Frontal cortex (tissue), 4 donors: ENCODE measurements around the gene BMPR1A. TPM values are rescaled to one million over a fixed set of nuclear protein-coding genes. Genes with fewer than 3 reads are reported as not detected.

Experiments
- DNase-seq, 2 donors: peaks; one replicate each; pipeline ENCODE4 v3.0.0; 2012; ENCODE audit warnings: low spot score in 2 of 2
- FAIRE-seq: peaks from 2 replicates; lab custom pipeline; 2012; peaks lifted over from hg19 to GRCh38; lab: Jason Lieb, UNC
- total RNA-seq: library from RNA; depleted of rRNA; stranded (reverse); fragments of >200 nt; gene quantifications from one replicate; pipeline ENCODE4 v1.2.3, GENCODE V29; 2014
- donor health status: control.
- donor health status: control.
- donor health status: control.

Gene BMPR1A
- total RNA-seq, 1 donor from 2014 or later: 46.5 TPM

GRCh38 chr10:86960003-86960862, 203.8 kb downstream of the BMPR1A start:
- no peak for DNase-seq
- no peak for FAIRE-seq

DNA sequence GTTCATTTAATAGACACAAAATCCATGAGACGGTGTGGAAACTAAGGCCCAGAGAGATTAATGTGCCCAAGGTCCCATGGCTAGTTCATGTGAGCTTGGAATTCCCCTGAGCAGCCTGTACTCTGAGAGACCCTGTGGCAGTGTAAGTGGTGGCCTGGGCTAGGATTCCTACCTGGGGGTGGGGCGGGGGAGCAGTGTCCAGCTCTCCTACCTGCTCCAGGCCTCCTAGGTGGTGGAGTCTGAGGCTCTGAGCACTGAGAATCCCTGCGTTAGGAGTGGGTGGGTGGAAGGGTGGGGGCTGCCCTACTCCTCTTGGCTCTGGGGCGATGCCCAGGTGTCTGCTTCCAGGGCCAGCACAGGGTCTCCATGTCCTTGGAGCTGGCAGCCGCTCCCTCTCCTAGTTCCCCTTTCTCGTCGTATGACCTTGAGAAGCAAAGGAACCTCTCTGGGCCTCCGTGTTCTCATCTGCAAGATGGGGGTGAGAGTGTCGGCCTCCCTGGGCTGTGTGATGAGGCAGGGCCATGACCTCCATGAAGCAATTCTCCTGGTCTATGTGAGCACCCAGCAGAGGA, 204.5 kb downstream of the BMPR1A start:
- no peak for DNase-seq
- FAIRE-seq: no peak

GRCh38 chr10:86961481-86962091, 205.2 kb downstream of the BMPR1A start:
- FAIRE-seq (no peak), DNase-seq (no peak)

GRCh38 chr10:86962136-86962980, 205.9 kb downstream of the BMPR1A start:
- DNase-seq (no peak), FAIRE-seq (no peak)

- no peak for FAIRE-seq
Measured at GRCh38 chr10:86962981-86963310, 206.5 kb downstream of the BMPR1A start.

GRCh38 chr10:86963341-86963919, 207.0 kb downstream of the BMPR1A start:
- DNase-seq (no peak), FAIRE-seq (no peak)

More at GRCh38 chr10:86962981-86963310, 206.5 kb downstream of the BMPR1A start:
- no peak for DNase-seq

- FAIRE-seq (no peak), DNase-seq (no peak)
Measured at GRCh38 chr10:86964061-86964846, 207.8 kb downstream of the BMPR1A start.

- no peak for FAIRE-seq
Measured at GRCh38 chr10:86964847-86965190, 208.4 kb downstream of the BMPR1A start.

GRCh38 chr10:86965986-86966654, 209.7 kb downstream of the BMPR1A start:
- DNase-seq (no peak), FAIRE-seq (no peak)

More at GRCh38 chr10:86964847-86965190, 208.4 kb downstream of the BMPR1A start:
- DNase-seq: no peak

DNA sequence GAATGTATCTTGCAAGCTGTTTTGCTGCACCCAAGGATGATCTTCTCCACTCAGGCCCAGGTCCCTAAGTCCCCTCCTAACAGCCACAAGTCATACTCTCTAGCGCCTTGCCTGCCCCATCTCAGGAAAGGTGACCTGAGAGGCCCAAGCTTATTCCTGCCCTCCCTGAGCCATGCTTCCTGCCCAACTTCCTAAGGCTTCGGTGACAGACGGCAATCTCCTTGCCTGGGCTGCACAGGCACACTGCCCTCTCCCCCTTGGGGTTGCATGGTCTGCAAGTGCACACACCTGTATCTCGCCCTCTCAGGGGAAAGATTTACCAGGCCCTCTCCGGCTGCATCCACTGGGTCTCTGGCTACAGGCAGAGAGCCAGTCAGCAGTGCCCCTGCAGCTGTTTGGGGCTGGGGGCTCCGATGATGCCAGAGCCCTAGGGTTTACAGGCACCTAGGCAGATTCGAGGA, 211.1 kb downstream of the BMPR1A start:
- FAIRE-seq: no peak
- DNase-seq: peak in 1 of 2 donors; percentile 12

DNA sequence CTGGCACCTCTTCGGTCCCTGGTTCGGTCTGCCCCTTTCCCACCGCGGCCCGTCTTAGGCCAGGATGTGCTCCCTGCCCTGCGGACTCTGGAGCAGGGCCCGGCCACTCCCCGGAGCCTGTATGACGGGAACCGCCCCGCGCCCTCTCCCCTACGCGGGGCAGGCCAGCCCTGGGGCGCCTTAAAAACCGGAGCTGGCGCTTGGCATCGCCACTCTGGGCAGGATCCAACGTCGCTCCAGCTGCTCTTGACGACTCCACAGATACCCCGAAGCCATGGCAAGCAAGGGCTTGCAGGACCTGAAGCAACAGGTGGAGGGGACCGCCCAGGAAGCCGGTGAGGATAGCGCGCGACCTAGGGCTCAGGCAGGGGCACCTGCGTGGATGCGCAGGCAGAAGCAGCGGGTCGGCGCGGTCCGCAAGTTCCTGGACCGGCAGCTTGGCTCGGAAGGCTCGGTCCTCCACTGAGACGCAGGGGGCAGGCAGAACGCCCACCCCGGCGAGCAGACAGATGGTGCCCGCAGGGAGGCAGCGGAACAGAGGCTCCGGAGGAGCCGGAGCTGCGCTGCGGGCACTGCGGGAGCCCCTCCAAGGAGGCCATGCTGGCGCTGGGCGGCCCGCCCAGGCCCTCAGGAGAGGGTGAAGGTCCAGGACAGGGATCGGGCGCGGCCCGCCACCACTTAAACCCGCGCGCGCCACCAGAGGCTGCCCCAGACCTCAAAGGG, 212.0 kb downstream of the BMPR1A start, which contains the start of gene ADIRF:
Gene ADIRF (plus strand): TSS at position 212 of the 723 bp plus-strand sequence. CDS start 63 bp downstream, at position 275.
- no peak for DNase-seq

DNA sequence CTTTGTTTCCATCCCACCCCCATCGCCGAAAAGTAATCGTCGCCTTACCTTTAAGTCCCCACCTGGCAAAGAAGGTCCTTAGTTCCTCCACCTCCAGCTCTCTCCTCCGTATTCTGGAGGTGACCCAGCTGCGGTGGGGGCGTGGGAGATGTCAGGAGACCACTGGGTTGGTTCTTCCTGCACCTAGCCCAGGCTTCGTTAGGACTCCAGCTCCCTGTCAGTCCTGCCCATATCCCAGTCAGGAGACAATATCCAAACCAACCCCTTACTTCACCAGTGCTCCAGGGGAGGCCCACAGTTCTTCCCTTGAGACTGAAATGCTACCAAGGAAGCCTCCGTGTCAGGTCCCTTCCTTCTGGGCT, 212.6 kb downstream of the BMPR1A start:
- FAIRE-seq: no peak
- DNase-seq: no peak

More for the DNA sequence above, 212.0 kb downstream of the BMPR1A start, which contains the start of gene ADIRF:
- FAIRE-seq: no peak

GRCh38 chr10:86969421-86970041, 213.1 kb downstream of the BMPR1A start:
- DNase-seq: no peak
- no peak for FAIRE-seq

GRCh38 chr10:86970162-86970981, 214.0 kb downstream of the BMPR1A start:
- FAIRE-seq (no peak), DNase-seq (no peak)

DNA sequence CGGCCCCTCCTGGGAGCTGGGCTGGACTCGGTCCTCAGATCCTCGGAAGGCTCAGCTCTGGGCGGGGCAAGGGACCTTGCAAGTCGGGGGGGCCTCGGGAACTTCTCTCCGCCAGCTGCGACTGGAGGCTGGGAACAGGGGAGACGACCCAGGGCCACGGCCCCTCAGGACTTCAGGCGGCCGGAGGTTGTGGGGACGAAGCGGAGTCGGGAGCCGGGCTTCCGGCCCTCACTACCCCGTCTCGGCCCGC, 214.5 kb downstream of the BMPR1A start:
- FAIRE-seq: no peak
- DNase-seq: no peak

GRCh38 chr10:86971232-86971991, 215.0 kb downstream of the BMPR1A start:
- no peak for FAIRE-seq
- DNase-seq: peak; percentile 70 to 89
